Measurements from ENCODE around the gene TCEAL8. TPM values are rescaled to one million over a fixed set of nuclear protein-coding genes. Genes with fewer than 3 reads are reported as not detected.

The TCEAL8 gene
- total and polyA plus RNA-seq, 2 of the 8 experiments (the other 6 are each of a cell fraction or from before 2014, with no cell fraction given): 47.2 to 82.2 TPM

- H3K23ac ChIP-seq (ENCODE audit: insufficient read length): no peak overlapping the region
- peaks cover 0 to 4% (median 0%) of the 10 kb centered on the region in 4 experiments; a peak in 1 of 8 replicates for H3K36me3 ChIP-seq (ENCODE audit: control insufficient read depth in 2 of 4, insufficient read depth in 4 of 4, low read length in 3 of 4)
- no peak overlapping the region for H3K4me3 ChIP-seq (ENCODE audit: extremely low read depth in 1 of 4, insufficient read depth in 2 of 4, low read depth in 3 of 4, low read length in 4 of 4)
- no peak overlapping the region for H2BK20ac ChIP-seq (ENCODE audit: low read length)
- no peak overlapping the region for H2AK5ac ChIP-seq (ENCODE audit: low read depth, low read length)
- H4K5ac ChIP-seq (ENCODE audit: insufficient read length, low read depth, low read length): no peak overlapping the region
- H2AFZ ChIP-seq (ENCODE audit: low read length): no peak overlapping the region
- no peak overlapping the region for H3K18ac ChIP-seq (ENCODE audit: extremely low read depth, low read length)
- no peak overlapping the region for H4K91ac ChIP-seq (replicated peaks; ENCODE audit: insufficient read length, low read length)
- DNase-seq (ENCODE audit: low read depth in 1 of 2, low spot score in 2 of 2) (no peak), FAIRE-seq (no peak)
- H3K4ac ChIP-seq (replicated peaks; ENCODE audit: insufficient read length, low read depth, low read length): no peak overlapping the region
- no peaks in the 10 kb centered on the region for H3K27me3 ChIP-seq (replicated peaks in 1 of 4; ENCODE audit: control insufficient read depth in 3 of 4, extremely low read depth in 1 of 4, insufficient read depth in 3 of 4, low read length in 3 of 4)
- no peak overlapping the region for H3K56ac ChIP-seq (replicated peaks; ENCODE audit: insufficient read length, low read depth, low read length)
- no peak overlapping the region for H2BK12ac ChIP-seq (ENCODE audit: low read depth, low read length)
- H3K4me2 ChIP-seq (ENCODE audit: insufficient read depth in 1 of 2, low read depth in 2 of 2, low read length in 2 of 2): no peak overlapping the region
- H3K79me1 ChIP-seq (ENCODE audit: low read depth, low read length): no peaks in the 10 kb centered on the region
- peaks cover 0 to 5% of the 10 kb centered on the region in 2 experiments; a peak in 2 of 4 replicates for H3K79me2 ChIP-seq (ENCODE audit: control insufficient read depth in 1 of 2, insufficient read depth in 2 of 2, low read length in 2 of 2)
- H3K9me3 ChIP-seq (ENCODE audit: insufficient read depth in 2 of 2, low read depth in 1 of 2, low read length in 1 of 2): no peaks in the 10 kb centered on the region
- H4K8ac ChIP-seq (ENCODE audit: extremely low read depth, insufficient read depth, low read length): no peak overlapping the region
- H2BK120ac ChIP-seq (replicated peaks; ENCODE audit: low read depth, low read length): no peak overlapping the region
- H3K9ac ChIP-seq (replicated peaks in 1 of 4; ENCODE audit: extremely low read depth in 1 of 4, low read depth in 3 of 4, low read length in 3 of 4): no peak overlapping the region
- no peaks in the 10 kb centered on the region for H4K20me1 ChIP-seq (replicated peaks in 1 of 2; ENCODE audit: control insufficient read depth in 1 of 2, insufficient read depth in 2 of 2, low read length in 2 of 2)
- POLR2A ChIA-PET (ENCODE audit: partially characterized antibody): no interaction called here
- H3K27ac ChIP-seq (ENCODE audit: low read depth, low read length): no peak overlapping the region
- no peak overlapping the region for H3K14ac ChIP-seq (ENCODE audit: insufficient read length)
- no peaks in the 10 kb centered on the region; a peak in 2 of 7 replicates for H3K4me1 ChIP-seq (replicated peaks in 1 of 4; ENCODE audit: control insufficient read depth in 3 of 4, insufficient read depth in 4 of 4, low read length in 3 of 4)
- H3K23me2 ChIP-seq (ENCODE audit: low read depth, low read length): 0 out of 2 replicates have a peak, but pooled peaks cover 2% of the 10 kb centered on the region
- CTCF ChIA-PET (ENCODE audit: partially characterized antibody): interaction anchor here (1.2 kb wide), 1 partner anchor 47 kb away, joined by 3 read pairs; no protein-coding TSS in a partner anchor
- H2BK5ac ChIP-seq (ENCODE audit: low read depth, low read length): no peak overlapping the region
- H2BK15ac ChIP-seq (ENCODE audit: low read length): no peak overlapping the region
- TF ChIP-seq EGR1 (IDR thresholded peaks at IDR 0.05; ENCODE audit: borderline replicate concordance, low read depth, low read length) (no peak), ATF2 (IDR thresholded peaks at IDR 0.05; ENCODE audit: low read length) (no peak), CTCF (IDR thresholded peaks at IDR 0.05; ENCODE audit: control extremely low read depth in 1 of 3, insufficient read depth in 1 of 3, low read depth in 1 of 3, low read length in 3 of 3) (no peak)
Observed at GRCh38 chrX:103258275-103258674, 3.3 kb upstream of the TCEAL8 start.

Measured in H1 (cell line).